Liver (tissue), 9 donors: ENCODE data around the gene KAT5. TPM values are rescaled to one million over a fixed set of nuclear protein-coding genes. Genes with fewer than 3 reads are reported as not detected.

Experiments used
- DNase-seq: peaks from one replicate; pipeline ENCODE4 v3.0.0-alpha.2; 2017; ENCODE audit warnings: low spot score
- H3K27ac ChIP-seq, 2 donors: one replicate each; pipeline ENCODE4 v1.7.0; 2013; ENCODE audit warnings: inconsistent platforms in 2 of 2, low read length in 2 of 2, control low read depth in 1 of 2, low read depth in 1 of 2, mild to moderate bottlenecking in 1 of 2
- H3K27me3 ChIP-seq, 4 donors: one replicate each; pipeline versions ENCODE4 v1.6.1 to v1.7.0; 2013; ENCODE audit warnings: low read length in 3 of 4, inconsistent platforms in 1 of 4, mild to moderate bottlenecking in 1 of 4, moderate library complexity in 1 of 4; ENCODE audit not compliant: control insufficient read depth in 4 of 4, insufficient read depth in 4 of 4
- H3K36me3 ChIP-seq, 4 donors: one replicate each; pipeline versions ENCODE4 v1.6.1 to v1.7.0; 2013; ENCODE audit warnings: low read length in 3 of 4, mild to moderate bottlenecking in 3 of 4, low read depth in 1 of 4, moderate library complexity in 1 of 4; ENCODE audit not compliant: control insufficient read depth in 4 of 4, insufficient read depth in 3 of 4
- H3K4me1 ChIP-seq, 4 donors: one replicate each; pipeline versions ENCODE4 v1.6.1 to v1.7.0; 2013; ENCODE audit warnings: low read length in 3 of 4, mild to moderate bottlenecking in 3 of 4, moderate library complexity in 1 of 4; ENCODE audit not compliant: control insufficient read depth in 4 of 4, insufficient read depth in 4 of 4
- H3K4me3 ChIP-seq, 3 donors: one replicate each; pipeline versions ENCODE4 v1.6.1 to v1.7.0; 2013; ENCODE audit warnings: low read length in 3 of 3, control low read depth in 1 of 3, low read depth in 1 of 3, mild to moderate bottlenecking in 1 of 3
- H3K9ac ChIP-seq, 2 donors: one replicate each; pipeline ENCODE4 v1.7.0; 2013; ENCODE audit warnings: low read length in 2 of 2, mild to moderate bottlenecking in 2 of 2, moderate library complexity in 2 of 2, control low read depth in 1 of 2, low read depth in 1 of 2
- H3K9me3 ChIP-seq, 4 donors: one replicate each; pipeline versions ENCODE4 v1.6.1 to v1.7.0; 2013; ENCODE audit warnings: low read length in 3 of 4; ENCODE audit not compliant: control insufficient read depth in 4 of 4
- EGR1 ChIP-seq, 2 donors: IDR thresholded peaks; 2 replicates each; pipeline ENCODE4 v1.6.1; 2016 to 2018; ENCODE audit warnings: antibody characterized with exemption in 2 of 2, low read depth in 2 of 2
- FOXA1 ChIP-seq: IDR thresholded peaks from 2 replicates; pipeline ENCODE4 v1.6.1; 2016; ENCODE audit warnings: antibody characterized with exemption
- FOXA2 ChIP-seq: IDR thresholded peaks from 2 replicates; pipeline ENCODE4 v1.6.1; 2016; ENCODE audit warnings: antibody characterized with exemption
- GABPA ChIP-seq, 2 donors: IDR thresholded peaks in 1 of 2; conservative IDR thresholded peaks in 1 of 2; 2 replicates each; pipeline ENCODE4 v1.6.1; 2016; ENCODE audit warnings: antibody characterized with exemption in 2 of 2, mild to moderate bottlenecking in 1 of 2, moderate library complexity in 1 of 2
- HNF4A ChIP-seq, 2 donors: conservative IDR thresholded peaks; 2 replicates each; pipeline ENCODE4 v1.6.1; 2016; ENCODE audit warnings: antibody characterized with exemption in 2 of 2, mild to moderate bottlenecking in 2 of 2
- HNF4G ChIP-seq: IDR thresholded peaks from 2 replicates; pipeline ENCODE4 v1.6.1; 2016; ENCODE audit warnings: antibody characterized with exemption
- JUND ChIP-seq, 2 donors: IDR thresholded peaks; 2 replicates each; pipeline ENCODE4 v1.6.1; 2016; ENCODE audit warnings: antibody characterized with exemption in 2 of 2
- NR2F2 ChIP-seq: IDR thresholded peaks from 2 replicates; pipeline ENCODE4 v1.6.1; 2016; ENCODE audit warnings: antibody characterized with exemption
- RAD21 ChIP-seq, 2 donors: IDR thresholded peaks; 2 replicates each; pipeline ENCODE4 v1.6.1; 2016; ENCODE audit warnings: antibody characterized with exemption in 2 of 2, mild to moderate bottlenecking in 2 of 2
- RXRA ChIP-seq, 2 donors: IDR thresholded peaks; 2 replicates each; pipeline ENCODE4 v1.6.1; 2017 to 2018; ENCODE audit warnings: antibody characterized with exemption in 2 of 2, mild to moderate bottlenecking in 1 of 2
- SP1 ChIP-seq: IDR thresholded peaks from 2 replicates; pipeline ENCODE4 v1.6.1; 2018; ENCODE audit warnings: antibody characterized with exemption, mild to moderate bottlenecking
- TAF1 ChIP-seq: conservative IDR thresholded peaks from 2 replicates; pipeline ENCODE4 v1.6.1; 2016; ENCODE audit warnings: antibody characterized with exemption, mild to moderate bottlenecking
- YY1 ChIP-seq: IDR thresholded peaks from 2 replicates; pipeline ENCODE4 v1.6.1; 2016; ENCODE audit warnings: antibody characterized with exemption, mild to moderate bottlenecking
- WGBS: extraction: QIAGEN DNeasy Blood & Tissue Kit; methylation state at CpG from one replicate; pipeline ENCODE4 v1.1.7; 2013; 5-methylcytosine and 5-hydroxymethylcytosine counted together
- polyA plus RNA-seq, 2 donors: library from polyadenylated mRNA; stranded (reverse) in 1 of 2; unstranded in 1 of 2; fragments of 200-250 nt in 1 of 2; fragments of >200 nt in 1 of 2; fragmentation: Nextera tagmentation in 1 of 2; extraction: Ambion mirVana in 1 of 2; gene quantifications; one replicate each; pipeline versions ENCODE4 v1.2.1 to v1.2.3, GENCODE V29; 2013 to 2015
- total RNA-seq, 2 donors: library from RNA; depleted of rRNA; stranded (reverse); fragments of >200 nt; gene quantifications; one replicate each; pipeline ENCODE4 v1.2.3, GENCODE V29; 2014
- TF ChIP-seq, protein P1 (sequence below): IDR thresholded peaks from 2 replicates; pipeline ENCODE4 v1.6.1; 2016; ENCODE audit warnings: antibody characterized with exemption
- TF ChIP-seq, protein P2 (sequence below): IDR thresholded peaks from 2 replicates; pipeline ENCODE4 v1.6.1; 2016; ENCODE audit warnings: antibody characterized with exemption
- TF ChIP-seq, protein P3 (sequence below): IDR thresholded peaks from 2 replicates; pipeline ENCODE4 v1.6.1; 2016; ENCODE audit warnings: antibody characterized with exemption, mild to moderate bottlenecking
- TF ChIP-seq, protein P4 (sequence below): IDR thresholded peaks from 2 replicates; pipeline ENCODE4 v1.6.1; 2016; ENCODE audit warnings: antibody characterized with exemption
- TF ChIP-seq, protein P5 (sequence below): fragments of 150-350 bp; IDR thresholded peaks from 2 replicates; pipeline ENCODE4 v1.5.1; 2017; ENCODE audit warnings: improper control_type of control experiment, low read depth, low read length; ENCODE audit not compliant: missing input control
- donor health status: healthy.
- donor health status: healthy.
- donor health status: healthy.
- donor health status: healthy.
- donor health status: healthy.

The KAT5 gene
- total and polyA plus RNA-seq, 4 donors = 15.5 to 22.9 (median 18.4) TPM

DNA sequence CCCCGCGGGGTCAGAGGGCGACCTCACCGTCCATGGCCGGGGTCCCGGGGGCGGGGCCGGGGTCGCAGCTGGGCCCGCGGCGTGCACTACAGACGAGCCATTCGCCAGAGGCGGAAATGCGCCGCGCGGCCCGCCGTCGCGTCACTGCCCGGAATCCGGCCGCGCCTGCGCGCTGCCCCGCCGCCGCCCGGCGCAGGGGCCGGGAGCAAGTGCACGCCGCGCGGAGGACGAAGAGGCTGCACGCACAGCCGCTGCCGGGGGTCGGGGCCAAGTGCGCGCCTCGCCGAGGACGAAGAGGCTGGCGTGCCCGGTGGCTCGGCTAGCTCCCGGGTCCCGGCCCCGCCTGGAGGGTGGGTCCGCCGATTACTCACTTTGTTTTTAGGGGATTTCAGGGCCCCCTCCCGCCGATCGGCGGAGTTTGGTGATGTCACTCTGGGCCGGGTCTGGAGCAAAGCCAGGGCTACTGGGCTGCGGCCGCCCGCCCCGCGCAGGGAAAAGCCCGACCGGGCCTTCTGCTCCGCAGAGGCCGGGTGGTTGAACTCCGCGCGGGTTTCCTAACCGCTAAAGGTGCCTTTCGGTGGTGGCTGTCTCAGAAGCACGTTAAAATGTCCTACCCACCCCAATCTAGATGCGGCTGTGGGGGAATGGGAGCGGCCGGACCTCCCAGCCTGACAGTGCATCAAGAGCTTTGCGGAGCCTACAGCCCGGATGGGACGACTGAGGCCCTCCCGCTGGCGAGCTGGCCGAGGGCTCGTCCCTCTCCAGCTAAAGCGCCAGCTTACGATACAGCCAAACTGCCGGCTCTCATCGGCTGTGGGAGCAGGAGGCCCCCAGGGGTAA lies 49.0 kb upstream of the KAT5 start, which contains the start of gene RELA:
Gene RELA, minus strand, starts transcription at position 118 of the 840 bp plus-strand sequence. Its CDS starts 84 bp downstream, at position 34.
- TF ChIP-seq, protein P1, sequence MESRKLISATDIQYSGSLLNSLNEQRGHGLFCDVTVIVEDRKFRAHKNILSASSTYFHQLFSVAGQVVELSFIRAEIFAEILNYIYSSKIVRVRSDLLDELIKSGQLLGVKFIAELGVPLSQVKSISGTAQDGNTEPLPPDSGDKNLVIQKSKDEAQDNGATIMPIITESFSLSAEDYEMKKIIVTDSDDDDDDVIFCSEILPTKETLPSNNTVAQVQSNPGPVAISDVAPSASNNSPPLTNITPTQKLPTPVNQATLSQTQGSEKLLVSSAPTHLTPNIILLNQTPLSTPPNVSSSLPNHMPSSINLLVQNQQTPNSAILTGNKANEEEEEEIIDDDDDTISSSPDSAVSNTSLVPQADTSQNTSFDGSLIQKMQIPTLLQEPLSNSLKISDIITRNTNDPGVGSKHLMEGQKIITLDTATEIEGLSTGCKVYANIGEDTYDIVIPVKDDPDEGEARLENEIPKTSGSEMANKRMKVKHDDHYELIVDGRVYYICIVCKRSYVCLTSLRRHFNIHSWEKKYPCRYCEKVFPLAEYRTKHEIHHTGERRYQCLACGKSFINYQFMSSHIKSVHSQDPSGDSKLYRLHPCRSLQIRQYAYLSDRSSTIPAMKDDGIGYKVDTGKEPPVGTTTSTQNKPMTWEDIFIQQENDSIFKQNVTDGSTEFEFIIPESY = no peak
- TF ChIP-seq SP1 (peak; percentile 62), NR2F2 (peak; percentile 24), GABPA (IDR thresholded peaks at IDR 0.05 in 1 of 2, conservative IDR thresholded peaks at IDR 0.05 in 1 of 2) (peak in 1 of 2 donors; percentile 33), FOXA1 (no peak), EGR1 (IDR thresholded peaks at IDR 0.05; ENCODE audit: low read depth in 2 of 2) (no peak), HNF4A (conservative IDR thresholded peaks at IDR 0.05) (no peak), HNF4G (no peak), JUND (IDR thresholded peaks at IDR 0.05) (peak; percentile 64 to 80), FOXA2 (no peak), TAF1 (peak; percentile 36), YY1 (peak; percentile 60), RAD21 (IDR thresholded peaks at IDR 0.05) (peak; percentile 16 to 26), RXRA (IDR thresholded peaks at IDR 0.05) (peak; percentile 42 to 48)
- TF ChIP-seq, protein P2, sequence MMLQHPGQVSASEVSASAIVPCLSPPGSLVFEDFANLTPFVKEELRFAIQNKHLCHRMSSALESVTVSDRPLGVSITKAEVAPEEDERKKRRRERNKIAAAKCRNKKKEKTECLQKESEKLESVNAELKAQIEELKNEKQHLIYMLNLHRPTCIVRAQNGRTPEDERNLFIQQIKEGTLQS = no peak
- TF ChIP-seq, protein P3, sequence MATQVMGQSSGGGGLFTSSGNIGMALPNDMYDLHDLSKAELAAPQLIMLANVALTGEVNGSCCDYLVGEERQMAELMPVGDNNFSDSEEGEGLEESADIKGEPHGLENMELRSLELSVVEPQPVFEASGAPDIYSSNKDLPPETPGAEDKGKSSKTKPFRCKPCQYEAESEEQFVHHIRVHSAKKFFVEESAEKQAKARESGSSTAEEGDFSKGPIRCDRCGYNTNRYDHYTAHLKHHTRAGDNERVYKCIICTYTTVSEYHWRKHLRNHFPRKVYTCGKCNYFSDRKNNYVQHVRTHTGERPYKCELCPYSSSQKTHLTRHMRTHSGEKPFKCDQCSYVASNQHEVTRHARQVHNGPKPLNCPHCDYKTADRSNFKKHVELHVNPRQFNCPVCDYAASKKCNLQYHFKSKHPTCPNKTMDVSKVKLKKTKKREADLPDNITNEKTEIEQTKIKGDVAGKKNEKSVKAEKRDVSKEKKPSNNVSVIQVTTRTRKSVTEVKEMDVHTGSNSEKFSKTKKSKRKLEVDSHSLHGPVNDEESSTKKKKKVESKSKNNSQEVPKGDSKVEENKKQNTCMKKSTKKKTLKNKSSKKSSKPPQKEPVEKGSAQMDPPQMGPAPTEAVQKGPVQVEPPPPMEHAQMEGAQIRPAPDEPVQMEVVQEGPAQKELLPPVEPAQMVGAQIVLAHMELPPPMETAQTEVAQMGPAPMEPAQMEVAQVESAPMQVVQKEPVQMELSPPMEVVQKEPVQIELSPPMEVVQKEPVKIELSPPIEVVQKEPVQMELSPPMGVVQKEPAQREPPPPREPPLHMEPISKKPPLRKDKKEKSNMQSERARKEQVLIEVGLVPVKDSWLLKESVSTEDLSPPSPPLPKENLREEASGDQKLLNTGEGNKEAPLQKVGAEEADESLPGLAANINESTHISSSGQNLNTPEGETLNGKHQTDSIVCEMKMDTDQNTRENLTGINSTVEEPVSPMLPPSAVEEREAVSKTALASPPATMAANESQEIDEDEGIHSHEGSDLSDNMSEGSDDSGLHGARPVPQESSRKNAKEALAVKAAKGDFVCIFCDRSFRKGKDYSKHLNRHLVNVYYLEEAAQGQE = peak; percentile 58
- TF ChIP-seq, protein P4, sequence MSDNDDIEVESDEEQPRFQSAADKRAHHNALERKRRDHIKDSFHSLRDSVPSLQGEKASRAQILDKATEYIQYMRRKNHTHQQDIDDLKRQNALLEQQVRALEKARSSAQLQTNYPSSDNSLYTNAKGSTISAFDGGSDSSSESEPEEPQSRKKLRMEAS = no peak
- TF ChIP-seq, protein P5, sequence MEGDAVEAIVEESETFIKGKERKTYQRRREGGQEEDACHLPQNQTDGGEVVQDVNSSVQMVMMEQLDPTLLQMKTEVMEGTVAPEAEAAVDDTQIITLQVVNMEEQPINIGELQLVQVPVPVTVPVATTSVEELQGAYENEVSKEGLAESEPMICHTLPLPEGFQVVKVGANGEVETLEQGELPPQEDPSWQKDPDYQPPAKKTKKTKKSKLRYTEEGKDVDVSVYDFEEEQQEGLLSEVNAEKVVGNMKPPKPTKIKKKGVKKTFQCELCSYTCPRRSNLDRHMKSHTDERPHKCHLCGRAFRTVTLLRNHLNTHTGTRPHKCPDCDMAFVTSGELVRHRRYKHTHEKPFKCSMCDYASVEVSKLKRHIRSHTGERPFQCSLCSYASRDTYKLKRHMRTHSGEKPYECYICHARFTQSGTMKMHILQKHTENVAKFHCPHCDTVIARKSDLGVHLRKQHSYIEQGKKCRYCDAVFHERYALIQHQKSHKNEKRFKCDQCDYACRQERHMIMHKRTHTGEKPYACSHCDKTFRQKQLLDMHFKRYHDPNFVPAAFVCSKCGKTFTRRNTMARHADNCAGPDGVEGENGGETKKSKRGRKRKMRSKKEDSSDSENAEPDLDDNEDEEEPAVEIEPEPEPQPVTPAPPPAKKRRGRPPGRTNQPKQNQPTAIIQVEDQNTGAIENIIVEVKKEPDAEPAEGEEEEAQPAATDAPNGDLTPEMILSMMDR = no peak
- H3K27me3 ChIP-seq = no peaks in the 10 kb centered on the region
- peaks cover 6 to 25% (median 22%) of the 10 kb centered on the region in 4 donors for H3K36me3 ChIP-seq
- H3K9me3 ChIP-seq = no peaks in the 10 kb centered on the region
- WGBS = under 1% methylated on average over 91 of the region's 91 CpGs
- peaks cover 0 to 30% (median 16%) of the 10 kb centered on the region in 4 donors for H3K4me1 ChIP-seq
- peak within 1 kb of the TSS; percentile 99 to 100 for H3K9ac ChIP-seq
- peak within 1 kb of the TSS; percentile 100 for H3K27ac ChIP-seq
- DNase-seq = peak; percentile 91
- H3K4me3 ChIP-seq = peak within 1 kb of the TSS; percentile 83 to 100 (median 98)
